Astrocyte (in vitro differentiated cells and primary cell): ENCODE data around the gene RRBP1.
A peak's percentile ranks its signal among the peaks of the same experiment; 100 is the strongest.

ENCODE experiments used
- EZH2 ChIP-seq: IDR thresholded peaks from 2 replicates; pipeline ENCODE4 v1.6.1; 2012; ENCODE audit warnings: mild to moderate bottlenecking, low read length, inconsistent platforms; ENCODE audit not compliant: insufficient read depth
- TF ChIP-seq, protein P1 (sequence below): IDR thresholded peaks from 2 replicates; pipeline ENCODE4 v1.5.1; 2011; ENCODE audit warnings: low read depth, mild to moderate bottlenecking, inconsistent platforms, low read length, moderate library complexity; ENCODE audit not compliant: insufficient read depth

DNA sequence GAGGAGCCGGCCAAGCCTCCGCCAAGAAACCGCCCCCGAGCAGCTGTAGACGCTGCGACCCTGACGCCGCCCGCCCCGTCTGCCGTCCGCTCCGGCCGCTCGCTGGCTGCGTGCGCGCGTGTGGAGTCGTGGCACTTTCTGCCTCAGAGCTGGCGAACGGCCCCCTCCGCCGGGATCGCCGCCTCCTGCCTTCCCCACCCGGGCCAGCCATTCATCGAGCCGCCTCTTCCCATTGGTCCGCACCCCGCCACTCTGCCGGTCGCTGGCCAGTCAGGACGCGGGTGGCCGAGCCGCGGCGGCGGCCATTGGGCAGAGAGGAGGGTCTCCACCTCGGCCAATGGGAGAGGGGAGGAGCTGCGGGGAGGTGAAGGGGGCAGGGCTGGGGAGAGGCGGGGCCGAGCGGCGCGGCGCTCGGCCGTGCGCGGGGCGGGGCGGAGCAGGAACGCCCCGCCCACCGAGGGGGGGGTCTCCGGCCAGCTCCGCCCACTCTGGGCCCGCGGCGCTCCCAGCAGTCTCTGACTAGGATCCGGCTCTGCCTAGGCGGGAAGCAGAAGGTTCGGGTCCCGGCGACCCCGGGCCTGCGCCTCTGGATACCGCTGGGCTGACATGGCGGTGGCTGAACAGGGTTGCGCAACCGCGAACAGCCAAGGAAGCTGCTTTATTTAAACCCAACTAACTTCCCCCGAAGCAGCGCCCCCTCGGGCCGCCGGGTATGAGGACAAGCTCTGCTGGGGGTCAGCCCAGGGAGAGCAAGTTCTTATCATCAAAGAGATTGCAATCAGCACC lies at the start of gene RRBP1:
- TF ChIP-seq, protein P1, sequence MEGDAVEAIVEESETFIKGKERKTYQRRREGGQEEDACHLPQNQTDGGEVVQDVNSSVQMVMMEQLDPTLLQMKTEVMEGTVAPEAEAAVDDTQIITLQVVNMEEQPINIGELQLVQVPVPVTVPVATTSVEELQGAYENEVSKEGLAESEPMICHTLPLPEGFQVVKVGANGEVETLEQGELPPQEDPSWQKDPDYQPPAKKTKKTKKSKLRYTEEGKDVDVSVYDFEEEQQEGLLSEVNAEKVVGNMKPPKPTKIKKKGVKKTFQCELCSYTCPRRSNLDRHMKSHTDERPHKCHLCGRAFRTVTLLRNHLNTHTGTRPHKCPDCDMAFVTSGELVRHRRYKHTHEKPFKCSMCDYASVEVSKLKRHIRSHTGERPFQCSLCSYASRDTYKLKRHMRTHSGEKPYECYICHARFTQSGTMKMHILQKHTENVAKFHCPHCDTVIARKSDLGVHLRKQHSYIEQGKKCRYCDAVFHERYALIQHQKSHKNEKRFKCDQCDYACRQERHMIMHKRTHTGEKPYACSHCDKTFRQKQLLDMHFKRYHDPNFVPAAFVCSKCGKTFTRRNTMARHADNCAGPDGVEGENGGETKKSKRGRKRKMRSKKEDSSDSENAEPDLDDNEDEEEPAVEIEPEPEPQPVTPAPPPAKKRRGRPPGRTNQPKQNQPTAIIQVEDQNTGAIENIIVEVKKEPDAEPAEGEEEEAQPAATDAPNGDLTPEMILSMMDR = peak; percentile 50
- no peak for TF ChIP-seq EZH2
